ENCODE measurements around the gene CHAD. TPM values are rescaled to one million over a fixed set of nuclear protein-coding genes. Genes with fewer than 3 reads are reported as not detected.

CHAD gene
- total and polyA plus RNA-seq, 2 of the 4 experiments (the other 2 are of a cell fraction) = 0.03 TPM; not detected in 1

GRCh38 chr17:50480854-50481490 lies 12.3 kb upstream of the CHAD start:
- BruUV-seq (replicated peaks) = no TSS peak
- Histone ChIP-seq H3K27me3 (ENCODE audit: control insufficient read depth, insufficient read depth, low read length) (no peaks in the 10 kb centered on the region), H3K36me3 (ENCODE audit: control insufficient read depth, insufficient read depth, low read length) (peaks cover 18% of the 10 kb centered on the region), H3K9me1 (ENCODE audit: insufficient read depth, low read length) (peaks cover 7% of the 10 kb centered on the region; the same call in 1 of the 2 replicates), H4K8ac (ENCODE audit: low read depth in 2 of 2, low read length in 2 of 2) (no peak overlapping the region), H3K9me3 (ENCODE audit: control insufficient read depth, insufficient read depth, low read length) (no peaks in the 10 kb centered on the region), H2BK20ac (ENCODE audit: low read depth, low read length) (no peak overlapping the region), H2AFZ (replicated peaks; ENCODE audit: low read length, poor library complexity) (no peak overlapping the region), H3K4me3 (ENCODE audit: insufficient read depth, low read depth, low read length) (no peak overlapping the region), H3K18ac (ENCODE audit: low read depth, low read length) (no peak overlapping the region), H2AK5ac (ENCODE audit: low read depth, low read length) (no peak overlapping the region), H2BK5ac (ENCODE audit: low read depth, low read length, poor library complexity, severe bottlenecking) (no peak overlapping the region), H3K27ac (ENCODE audit: insufficient read depth, low read length) (no peak overlapping the region), H4K5ac (ENCODE audit: low read depth, low read length) (no peak overlapping the region), H3K14ac (replicated peaks; ENCODE audit: low read depth, low read length) (no peak overlapping the region), H2BK120ac (ENCODE audit: low read depth, low read length) (no peak overlapping the region), H3K4ac (ENCODE audit: low read depth, low read length) (no peak overlapping the region), H4K91ac (ENCODE audit: insufficient read depth, low read depth, low read length) (no peak overlapping the region), H3K79me1 (ENCODE audit: low read depth in 1 of 2, low read length in 2 of 2) (peaks cover 11 to 32% of the 10 kb centered on the region in 2 experiments; a peak in 3 of 4 replicates), H3K56ac (ENCODE audit: extremely low read depth, insufficient read depth, low read length) (no peak overlapping the region), H3K4me1 (ENCODE audit: control insufficient read depth, insufficient read depth, low read length) (peaks cover 4% of the 10 kb centered on the region), H2BK15ac (ENCODE audit: low read depth, low read length) (no peak overlapping the region), H3K9ac (ENCODE audit: low read depth, low read length) (no peak overlapping the region), H2AK9ac (replicated peaks; ENCODE audit: low read depth, low read length, poor library complexity) (no peak overlapping the region), H3K23ac (ENCODE audit: low read depth, low read length) (no peak overlapping the region), H4K20me1 (ENCODE audit: insufficient read depth, low read length) (peaks cover 8% of the 10 kb centered on the region; the same call in 1 of the 2 replicates), H3K4me2 (ENCODE audit: low read depth, low read length) (no peak overlapping the region)
- DNase-seq = no peak
- dilution Hi-C loops (cut with HindIII; ENCODE audit: low sequenced_read_pairs, unreplicated experiment) (no loop called here), in situ Hi-C loops (cut with MboI; ENCODE audit: low sequenced_read_pairs) (loop anchor here (10.0 kb wide), 1 partner anchor 214 kb away; no protein-coding TSS in a partner anchor), intact Hi-C loops (cut with micrococcal nuclease) (loop anchor here (5.0 kb wide), 1 partner anchor 361 kb away; no protein-coding TSS in a partner anchor)
- TF ChIP-seq RFX5 (IDR thresholded peaks at IDR 0.05; ENCODE audit: low read depth, low read length) = 0 out of 2 replicates have a peak, but pooled peaks have one; percentile 21
- TF ChIP-seq MAZ (IDR thresholded peaks at IDR 0.05; ENCODE audit: borderline replicate concordance, low read depth, low read length) = no peak
- CTCF ChIA-PET = no interaction called here
- ATAC-seq (ENCODE audit: low read depth) = no peak
- no CpG with 5 or more reads among the region's 2 CpGs for WGBS, 2 experiments (ENCODE audit: extremely low coverage in 2 of 2, insufficient read length in 1 of 2)
- POLR2A ChIA-PET (ENCODE audit: unreplicated experiment) = no interaction called here
